ENCODE measurements around the gene CHRNA9. TPM values are rescaled to one million over a fixed set of nuclear protein-coding genes. Genes with fewer than 3 reads are reported as not detected.

Gene CHRNA9
- total and polyA plus RNA-seq, 2 of the 13 experiments (the other 11 are each of a cell fraction or from before 2014, with no cell fraction given) = not detected

DNA sequence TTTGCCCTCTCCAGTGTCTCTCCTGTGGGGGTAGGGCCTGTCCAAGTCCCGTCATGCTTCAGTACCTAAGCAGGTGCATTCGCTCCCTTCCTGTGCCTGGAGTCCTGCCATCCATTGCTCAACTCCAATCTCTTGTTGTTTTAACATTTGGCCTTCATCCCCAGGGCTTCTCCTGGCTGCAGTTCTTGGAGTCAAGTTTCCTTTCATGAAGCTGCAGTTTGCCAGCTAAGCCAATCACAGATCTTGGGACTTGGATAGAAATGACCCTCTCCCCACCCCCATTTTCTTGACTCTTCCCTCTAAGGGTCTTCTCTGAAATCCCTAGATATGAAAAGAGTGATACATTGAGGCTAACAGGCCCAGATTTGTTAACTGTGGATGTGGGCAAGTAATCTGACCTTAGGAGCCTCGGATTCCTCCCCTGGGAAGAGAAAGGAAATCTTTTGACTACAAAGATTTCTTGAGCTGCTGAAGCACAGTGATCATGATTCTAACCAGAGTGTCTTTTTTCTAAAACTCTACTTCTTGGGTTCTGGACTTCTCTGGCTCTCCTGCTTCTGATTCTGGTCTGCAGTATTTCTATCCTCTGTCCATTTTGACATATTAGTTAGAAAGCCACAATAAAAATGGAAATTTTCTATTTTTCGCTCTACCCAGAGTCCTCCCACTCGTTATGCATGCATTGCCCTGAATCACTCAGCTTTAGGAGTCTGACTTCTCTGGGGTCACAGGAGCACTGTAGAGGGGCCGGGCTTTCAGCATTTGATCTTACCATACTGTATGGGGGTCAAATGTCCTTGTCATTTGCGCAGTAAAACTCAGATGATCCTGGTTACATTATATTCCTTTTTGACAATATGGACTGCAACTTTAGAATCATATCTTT lies 61.0 kb downstream of the CHRNA9 start (continued):
- TF ChIP-seq ZNF10 (CRISPR knock-in tag; IDR thresholded peaks at IDR 0.05; ENCODE audit: borderline replicate concordance, low read depth) = no peak
- TF ChIP-seq, protein P1, sequence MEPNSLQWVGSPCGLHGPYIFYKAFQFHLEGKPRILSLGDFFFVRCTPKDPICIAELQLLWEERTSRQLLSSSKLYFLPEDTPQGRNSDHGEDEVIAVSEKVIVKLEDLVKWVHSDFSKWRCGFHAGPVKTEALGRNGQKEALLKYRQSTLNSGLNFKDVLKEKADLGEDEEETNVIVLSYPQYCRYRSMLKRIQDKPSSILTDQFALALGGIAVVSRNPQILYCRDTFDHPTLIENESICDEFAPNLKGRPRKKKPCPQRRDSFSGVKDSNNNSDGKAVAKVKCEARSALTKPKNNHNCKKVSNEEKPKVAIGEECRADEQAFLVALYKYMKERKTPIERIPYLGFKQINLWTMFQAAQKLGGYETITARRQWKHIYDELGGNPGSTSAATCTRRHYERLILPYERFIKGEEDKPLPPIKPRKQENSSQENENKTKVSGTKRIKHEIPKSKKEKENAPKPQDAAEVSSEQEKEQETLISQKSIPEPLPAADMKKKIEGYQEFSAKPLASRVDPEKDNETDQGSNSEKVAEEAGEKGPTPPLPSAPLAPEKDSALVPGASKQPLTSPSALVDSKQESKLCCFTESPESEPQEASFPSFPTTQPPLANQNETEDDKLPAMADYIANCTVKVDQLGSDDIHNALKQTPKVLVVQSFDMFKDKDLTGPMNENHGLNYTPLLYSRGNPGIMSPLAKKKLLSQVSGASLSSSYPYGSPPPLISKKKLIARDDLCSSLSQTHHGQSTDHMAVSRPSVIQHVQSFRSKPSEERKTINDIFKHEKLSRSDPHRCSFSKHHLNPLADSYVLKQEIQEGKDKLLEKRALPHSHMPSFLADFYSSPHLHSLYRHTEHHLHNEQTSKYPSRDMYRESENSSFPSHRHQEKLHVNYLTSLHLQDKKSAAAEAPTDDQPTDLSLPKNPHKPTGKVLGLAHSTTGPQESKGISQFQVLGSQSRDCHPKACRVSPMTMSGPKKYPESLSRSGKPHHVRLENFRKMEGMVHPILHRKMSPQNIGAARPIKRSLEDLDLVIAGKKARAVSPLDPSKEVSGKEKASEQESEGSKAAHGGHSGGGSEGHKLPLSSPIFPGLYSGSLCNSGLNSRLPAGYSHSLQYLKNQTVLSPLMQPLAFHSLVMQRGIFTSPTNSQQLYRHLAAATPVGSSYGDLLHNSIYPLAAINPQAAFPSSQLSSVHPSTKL (CRISPR knock-in tag; IDR thresholded peaks at IDR 0.05) = peak; percentile 67
- TF ChIP-seq EHMT2 (IDR thresholded peaks at IDR 0.05; ENCODE audit: borderline replicate concordance, low read depth, low read length) = no peak
- TF ChIP-seq, protein P2, sequence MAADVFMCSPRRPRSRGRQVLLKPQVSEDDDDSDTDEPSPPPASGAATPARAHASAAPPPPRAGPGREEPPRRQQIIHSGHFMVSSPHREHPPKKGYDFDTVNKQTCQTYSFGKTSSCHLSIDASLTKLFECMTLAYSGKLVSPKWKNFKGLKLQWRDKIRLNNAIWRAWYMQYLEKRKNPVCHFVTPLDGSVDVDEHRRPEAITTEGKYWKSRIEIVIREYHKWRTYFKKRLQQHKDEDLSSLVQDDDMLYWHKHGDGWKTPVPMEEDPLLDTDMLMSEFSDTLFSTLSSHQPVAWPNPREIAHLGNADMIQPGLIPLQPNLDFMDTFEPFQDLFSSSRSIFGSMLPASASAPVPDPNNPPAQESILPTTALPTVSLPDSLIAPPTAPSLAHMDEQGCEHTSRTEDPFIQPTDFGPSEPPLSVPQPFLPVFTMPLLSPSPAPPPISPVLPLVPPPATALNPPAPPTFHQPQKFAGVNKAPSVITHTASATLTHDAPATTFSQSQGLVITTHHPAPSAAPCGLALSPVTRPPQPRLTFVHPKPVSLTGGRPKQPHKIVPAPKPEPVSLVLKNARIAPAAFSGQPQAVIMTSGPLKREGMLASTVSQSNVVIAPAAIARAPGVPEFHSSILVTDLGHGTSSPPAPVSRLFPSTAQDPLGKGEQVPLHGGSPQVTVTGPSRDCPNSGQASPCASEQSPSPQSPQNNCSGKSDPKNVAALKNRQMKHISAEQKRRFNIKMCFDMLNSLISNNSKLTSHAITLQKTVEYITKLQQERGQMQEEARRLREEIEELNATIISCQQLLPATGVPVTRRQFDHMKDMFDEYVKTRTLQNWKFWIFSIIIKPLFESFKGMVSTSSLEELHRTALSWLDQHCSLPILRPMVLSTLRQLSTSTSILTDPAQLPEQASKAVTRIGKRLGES (CRISPR knock-in tag; IDR thresholded peaks at IDR 0.05; ENCODE audit: borderline replicate concordance) = no peak
- no peak for TF ChIP-seq NCOR1 (IDR thresholded peaks at IDR 0.05; ENCODE audit: borderline replicate concordance, low read length)
- TF ChIP-seq, protein P3, sequence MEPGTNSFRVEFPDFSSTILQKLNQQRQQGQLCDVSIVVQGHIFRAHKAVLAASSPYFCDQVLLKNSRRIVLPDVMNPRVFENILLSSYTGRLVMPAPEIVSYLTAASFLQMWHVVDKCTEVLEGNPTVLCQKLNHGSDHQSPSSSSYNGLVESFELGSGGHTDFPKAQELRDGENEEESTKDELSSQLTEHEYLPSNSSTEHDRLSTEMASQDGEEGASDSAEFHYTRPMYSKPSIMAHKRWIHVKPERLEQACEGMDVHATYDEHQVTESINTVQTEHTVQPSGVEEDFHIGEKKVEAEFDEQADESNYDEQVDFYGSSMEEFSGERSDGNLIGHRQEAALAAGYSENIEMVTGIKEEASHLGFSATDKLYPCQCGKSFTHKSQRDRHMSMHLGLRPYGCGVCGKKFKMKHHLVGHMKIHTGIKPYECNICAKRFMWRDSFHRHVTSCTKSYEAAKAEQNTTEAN (CRISPR knock-in tag; conservative IDR thresholded peaks at IDR 0.05) = no peak
- TF ChIP-seq, protein P4, sequence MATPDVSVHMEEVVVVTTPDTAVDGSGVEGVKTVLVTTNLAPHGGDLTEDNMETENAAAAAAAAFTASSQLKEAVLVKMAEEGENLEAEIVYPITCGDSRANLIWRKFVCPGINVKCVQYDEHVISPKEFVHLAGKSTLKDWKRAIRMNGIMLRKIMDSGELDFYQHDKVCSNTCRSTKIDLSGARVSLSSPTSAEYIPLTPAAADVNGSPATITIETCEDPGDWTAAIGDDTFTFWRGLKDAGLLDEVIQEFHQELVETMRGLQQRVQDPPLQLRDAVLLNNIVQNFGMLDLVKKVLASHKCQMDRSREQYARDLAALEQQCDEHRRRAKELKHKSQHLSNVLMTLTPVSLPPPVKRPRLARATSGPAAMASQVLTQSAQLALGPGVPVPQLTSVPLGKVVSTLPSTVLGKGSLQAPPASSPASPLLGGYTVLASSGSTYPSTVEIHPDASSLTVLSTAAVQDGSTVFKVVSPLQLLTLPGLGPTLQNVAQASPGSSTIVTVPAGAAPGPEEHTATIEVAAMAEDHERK (CRISPR knock-in tag; IDR thresholded peaks at IDR 0.05; ENCODE audit: low read depth) = no peak
- peak; percentile 32; the same call in 1 of the 2 replicates for TF ChIP-seq ETV5 (CRISPR knock-in tag; IDR thresholded peaks at IDR 0.05; ENCODE audit: borderline replicate concordance)
- TF ChIP-seq, protein P5, sequence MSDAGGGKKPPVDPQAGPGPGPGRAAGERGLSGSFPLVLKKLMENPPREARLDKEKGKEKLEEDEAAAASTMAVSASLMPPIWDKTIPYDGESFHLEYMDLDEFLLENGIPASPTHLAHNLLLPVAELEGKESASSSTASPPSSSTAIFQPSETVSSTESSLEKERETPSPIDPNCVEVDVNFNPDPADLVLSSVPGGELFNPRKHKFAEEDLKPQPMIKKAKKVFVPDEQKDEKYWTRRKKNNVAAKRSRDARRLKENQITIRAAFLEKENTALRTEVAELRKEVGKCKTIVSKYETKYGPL (CRISPR knock-in tag; IDR thresholded peaks at IDR 0.05) = no peak
- TF ChIP-seq ZNF296 (CRISPR knock-in tag; conservative IDR thresholded peaks at IDR 0.05) = no peak
- TF ChIP-seq PPARG (CRISPR knock-in tag; conservative IDR thresholded peaks at IDR 0.05) = peak; percentile 46; the same call in 1 of the 2 replicates
- no peak for TF ChIP-seq ZNF329 (CRISPR knock-in tag; IDR thresholded peaks at IDR 0.05; ENCODE audit: low read depth)
- TF ChIP-seq, protein P6, sequence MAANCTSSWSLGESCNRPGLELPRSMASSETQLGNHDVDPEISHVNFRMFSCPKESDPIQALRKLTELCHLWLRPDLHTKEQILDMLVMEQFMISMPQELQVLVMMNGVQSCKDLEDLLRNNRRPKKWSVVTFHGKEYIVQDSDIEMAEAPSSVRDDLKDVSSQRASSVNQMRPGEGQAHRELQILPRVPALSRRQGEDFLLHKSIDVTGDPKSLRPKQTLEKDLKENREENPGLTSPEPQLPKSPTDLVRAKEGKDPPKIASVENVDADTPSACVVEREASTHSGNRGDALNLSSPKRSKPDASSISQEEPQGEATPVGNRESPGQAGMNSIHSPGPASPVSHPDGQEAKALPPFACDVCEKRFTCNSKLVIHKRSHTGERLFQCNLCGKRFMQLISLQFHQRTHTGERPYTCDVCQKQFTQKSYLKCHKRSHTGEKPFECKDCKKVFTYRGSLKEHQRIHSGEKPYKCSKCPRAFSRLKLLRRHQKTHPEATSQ (CRISPR knock-in tag; IDR thresholded peaks at IDR 0.05; ENCODE audit: borderline replicate concordance) = no peak
- no peak for TF ChIP-seq ARNTL (CRISPR knock-in tag; IDR thresholded peaks at IDR 0.05)
